Esophagus squamous epithelium (tissue), 5 donors: Measurements from ENCODE around the gene PLEKHA6. TPM values are rescaled to one million over a fixed set of nuclear protein-coding genes. Genes with fewer than 3 reads are reported as not detected.
"Not testable (repeated sequence)": the region's sequence is repeated elsewhere in the genome, so short reads cannot be mapped to it uniquely, and the experiment has no call there.

Source experiments
- DNase-seq: peaks from one replicate; lab custom pipeline; 2025; lab: John Stamatoyannopoulos, UW
- H3K27ac ChIP-seq, 4 donors: fragments of 200-600 bp; sonication (generic); one replicate each; pipeline ENCODE4 v1.5.1; 2016 to 2019; ENCODE audit warnings: mild to moderate bottlenecking in 1 of 4
- H3K27me3 ChIP-seq, 4 donors: fragments of 200-600 bp; sonication (generic); 1 replicate in 3 of 4; 2 replicates in 1 of 4; pipeline versions ENCODE4 v1.5.1 to v1.6.0; 2017 to 2021; ENCODE audit warnings: antibody characterized with exemption in 1 of 4
- H3K36me3 ChIP-seq, 3 donors: fragments of 200-600 bp; sonication (generic); one replicate each; pipeline ENCODE4 v1.5.1; 2016 to 2019
- H3K4me1 ChIP-seq, 3 donors: fragments of 200-600 bp; sonication (generic); one replicate each; pipeline ENCODE4 v1.5.1; 2017 to 2019
- H3K4me3 ChIP-seq, 4 donors: fragments of 200-600 bp; sonication (generic); 1 replicate in 3 of 4; 2 replicates in 1 of 4; pipeline ENCODE4 v1.5.1; 2016 to 2019; ENCODE audit warnings: mild to moderate bottlenecking in 2 of 4, moderate library complexity in 1 of 4
- H3K9me3 ChIP-seq, 3 donors: fragments of 200-600 bp; sonication (generic); one replicate each; pipeline ENCODE4 v1.5.1; 2016 to 2019
- CTCF ChIP-seq, 6 experiments: fragments of 450-650 bp in 4 of 6; fragments of 200-600 bp in 2 of 6; sonication (generic) in 2 of 6; IDR thresholded peaks; one replicate each; pipeline ENCODE4 v1.5.1; 2016 to 2019; ENCODE audit warnings: antibody characterized with exemption in 6 of 6, mild to moderate bottlenecking in 4 of 6, moderate library complexity in 4 of 6
- POLR2A ChIP-seq, 4 donors: fragments of 450-650 bp; IDR thresholded peaks; one replicate each; pipeline ENCODE4 v1.6.1; 2017; ENCODE audit warnings: antibody characterized with exemption in 4 of 4, mild to moderate bottlenecking in 4 of 4, moderate library complexity in 3 of 4
- WGBS, 2 donors: methylation state at CpG; one replicate each; pipeline ENCODE4 v1.1.5; 2018; 5-methylcytosine and 5-hydroxymethylcytosine counted together
- intact Hi-C: fragments of 100-400 bp; cut with DNase I; formaldehyde crosslinking; loops from one replicate; pipeline ENCODE4 v1.15.0; 2022
- total RNA-seq, 4 donors: library from RNA; depleted of rRNA; stranded (reverse); fragments of >200 nt; gene quantifications; one replicate each; pipeline ENCODE4 v1.1.0, GENCODE V29; 2016
- donor health status: DM: yes; HTN: yes; CAD: no.

PLEKHA6 gene
- total RNA-seq, 4 donors from 2014 or later = 7.4 to 40.6 (median 18.3) TPM

GRCh38 chr1:204246876-204247275 lies 112.9 kb downstream of the PLEKHA6 start:
- no peak for DNase-seq
- 93 to 96% methylated on average over 3 to 4 of the region's 4 CpGs for WGBS, 2 donors

GRCh38 chr1:204242920-204243319 lies 116.8 kb downstream of the PLEKHA6 start:
- Histone ChIP-seq H3K27ac (no peak overlapping the region), H3K9me3 (no peaks in the 10 kb centered on the region), H3K4me3 (no peak overlapping the region), H3K27me3 (no peaks in the 10 kb centered on the region), H3K4me1 (peaks cover 0 to 10% (median 0%) of the 10 kb centered on the region in 3 donors), H3K36me3 (peaks cover 0 to 34% (median 0%) of the 10 kb centered on the region in 3 donors)
- no peak for DNase-seq
- intact Hi-C loops = no loop called here
- no peak for TF ChIP-seq POLR2A (IDR thresholded peaks at IDR 0.05)
- TF ChIP-seq CTCF (IDR thresholded peaks at IDR 0.05) = no peak
- WGBS, 2 donors = 73 to 94% methylated on average over 2 to 3 of the region's 10 CpGs

More at GRCh38 chr1:204246876-204247275, 112.9 kb downstream of the PLEKHA6 start:
- Histone ChIP-seq H3K36me3 (peaks cover 0 to 30% (median 0%) of the 10 kb centered on the region in 3 donors), H3K4me3 (no peak overlapping the region), H3K4me1 (no peaks in the 10 kb centered on the region), H3K27me3 (no peaks in the 10 kb centered on the region), H3K9me3 (no peaks in the 10 kb centered on the region), H3K27ac (no peak overlapping the region)
- intact Hi-C loops = no loop called here
- TF ChIP-seq CTCF (IDR thresholded peaks at IDR 0.05) (no peak), POLR2A (IDR thresholded peaks at IDR 0.05) (no peak)

- Histone ChIP-seq H3K4me3 (no peak overlapping the region), H3K27me3 (no peaks in the 10 kb centered on the region), H3K9me3 (no peaks in the 10 kb centered on the region), H3K4me1 (peaks cover 0 to 10% (median 0%) of the 10 kb centered on the region in 3 donors), H3K36me3 (peaks cover 0 to 34% (median 0%) of the 10 kb centered on the region in 3 donors), H3K27ac (no peak overlapping the region)
- DNase-seq = no peak
- TF ChIP-seq CTCF (IDR thresholded peaks at IDR 0.05) (no peak), POLR2A (IDR thresholded peaks at IDR 0.05) (no peak)
- WGBS, 2 donors = 95 to 96% methylated on average over 2 to 5 of the region's 5 CpGs
- intact Hi-C loops = no loop called here
Measured at GRCh38 chr1:204241914-204242313, 117.8 kb downstream of the PLEKHA6 start.

DNA sequence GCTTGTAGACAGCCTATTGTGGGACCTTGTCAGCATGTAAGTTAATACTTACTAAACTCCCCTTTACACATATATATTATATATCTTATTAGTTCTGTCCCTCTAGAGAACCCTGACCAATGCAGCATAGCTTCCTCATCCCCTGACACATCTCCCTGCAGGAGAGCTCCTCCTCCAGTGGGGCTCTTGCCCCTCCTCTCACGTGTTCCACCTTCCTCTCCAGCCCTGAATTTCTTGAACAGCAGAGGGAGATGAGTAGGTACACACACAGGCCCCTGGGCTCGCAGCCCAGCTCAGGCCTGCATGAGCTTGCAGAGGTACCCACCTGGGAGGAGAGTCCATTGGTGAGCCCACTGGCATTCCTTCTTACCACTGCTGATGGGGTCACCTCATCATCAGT lies 118.7 kb downstream of the PLEKHA6 start:
- Histone ChIP-seq H3K9me3 (no peaks in the 10 kb centered on the region), H3K27me3 (no peaks in the 10 kb centered on the region), H3K4me1 (peaks cover 0 to 10% (median 0%) of the 10 kb centered on the region in 3 donors), H3K27ac (peak overlapping the region in 1 of 4 donors; percentile 36), H3K36me3 (peaks cover 0 to 33% (median 0%) of the 10 kb centered on the region in 3 donors), H3K4me3 (no peak overlapping the region)
- WGBS, 2 donors = 17 to 33% methylated on average over 1 to 2 of the region's 2 CpGs
- intact Hi-C loops = no loop called here
- TF ChIP-seq CTCF (IDR thresholded peaks at IDR 0.05) (peak in 1 of 6 experiments; percentile 12), POLR2A (IDR thresholded peaks at IDR 0.05) (no peak)
- DNase-seq = no peak

DNA sequence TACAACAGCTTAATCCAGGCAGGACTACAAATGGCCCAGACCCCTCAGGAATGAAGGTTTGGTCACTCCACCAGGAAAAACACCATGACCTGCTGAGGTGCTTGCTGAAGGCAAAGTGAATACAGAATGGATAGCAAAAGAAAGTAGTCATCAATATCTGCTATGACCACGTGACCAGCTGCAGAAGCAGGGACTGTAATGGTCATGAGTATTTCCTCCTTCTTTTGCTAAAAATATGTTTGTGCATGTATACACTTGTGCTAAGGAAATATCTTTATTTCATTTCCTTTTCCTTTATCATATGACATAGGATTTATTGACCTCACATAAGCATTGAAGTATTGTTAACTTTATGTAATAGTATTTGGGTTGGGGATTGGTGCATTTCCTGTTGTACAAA lies 119.5 kb downstream of the PLEKHA6 start:
- no peak overlapping the region for H3K4me3 ChIP-seq
- no peak overlapping the region for H3K27ac ChIP-seq
- peaks cover 0 to 33% (median 0%) of the 10 kb centered on the region in 3 donors for H3K36me3 ChIP-seq
- H3K9me3 ChIP-seq = no peaks in the 10 kb centered on the region
- intact Hi-C loops = no loop called here
- 62% methylated on average over 1 of the region's 1 CpG for WGBS, 2 donors
- no peaks in the 10 kb centered on the region for H3K27me3 ChIP-seq
- no peak for TF ChIP-seq CTCF (IDR thresholded peaks at IDR 0.05)
- TF ChIP-seq POLR2A (IDR thresholded peaks at IDR 0.05) = no peak
- peaks cover 0 to 10% (median 0%) of the 10 kb centered on the region in 3 donors for H3K4me1 ChIP-seq
- DNase-seq = no peak

DNA sequence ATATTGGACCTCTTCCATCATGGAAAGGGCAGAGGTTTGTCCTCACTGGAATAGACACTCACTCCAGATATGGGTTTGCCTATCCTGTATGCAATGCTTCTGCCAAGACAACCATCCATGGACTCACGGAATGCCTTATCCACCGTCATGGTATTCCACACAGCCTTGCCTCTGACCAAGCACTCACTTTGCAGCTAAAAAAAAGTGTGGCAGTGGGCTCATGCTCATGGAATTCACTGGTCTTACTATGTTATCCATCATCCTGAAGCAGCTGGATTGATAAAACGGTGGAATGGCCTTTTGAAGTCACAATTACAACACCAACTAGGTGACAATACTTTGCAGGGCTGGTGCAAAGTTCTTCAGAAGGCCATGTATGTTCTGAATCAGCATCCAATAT lies 120.3 kb downstream of the PLEKHA6 start:
- Histone ChIP-seq H3K36me3 (peaks cover 0 to 27% (median 0%) of the 10 kb centered on the region in 3 donors), H3K4me1 (peaks cover 0 to 10% (median 0%) of the 10 kb centered on the region in 3 donors)
- H3K27me3 ChIP-seq, DNase-seq, H3K4me3 ChIP-seq, H3K9me3 ChIP-seq, intact Hi-C loops, H3K27ac ChIP-seq: not testable (repeated sequence)
- 44 to 67% methylated on average over 1 to 3 of the region's 3 CpGs for WGBS, 2 donors

GRCh38 chr1:204238520-204238919 lies 121.2 kb downstream of the PLEKHA6 start:
- peaks cover 0 to 10% (median 0%) of the 10 kb centered on the region in 3 donors for H3K4me1 ChIP-seq
- DNase-seq, intact Hi-C loops, H3K27ac ChIP-seq, H3K9me3 ChIP-seq, H3K27me3 ChIP-seq, H3K4me3 ChIP-seq: not testable (repeated sequence)
- H3K36me3 ChIP-seq = peaks cover 0 to 27% (median 0%) of the 10 kb centered on the region in 3 donors
- WGBS, 2 donors = 80 to 100% methylated on average over 1 to 2 of the region's 2 CpGs

- peaks cover 0 to 10% (median 0%) of the 10 kb centered on the region in 3 donors for H3K4me1 ChIP-seq
Measured at GRCh38 chr1:204237515-204237914, 122.2 kb downstream of the PLEKHA6 start.

More at GRCh38 chr1:204237515-204237914, 122.2 kb downstream of the PLEKHA6 start:
- H3K4me3 ChIP-seq, DNase-seq, H3K27me3 ChIP-seq, H3K9me3 ChIP-seq, H3K27ac ChIP-seq, intact Hi-C loops: not testable (repeated sequence)
- H3K36me3 ChIP-seq = peaks cover 0 to 27% (median 0%) of the 10 kb centered on the region in 3 donors
- WGBS, 2 donors = 83 to 100% methylated on average over 1 of the region's 1 CpG
